ENCODE measurements around the gene KRTAP5-6. TPM values are rescaled to one million over a fixed set of nuclear protein-coding genes. Genes with fewer than 3 reads are reported as not detected.

Gene KRTAP5-6
- polyA plus RNA-seq, 1 donor (not counting 4 experiments of a cell fraction or from before 2014, with no cell fraction given): not detected

GRCh38 chr11:1706634-1707400 lies 9.8 kb downstream of the KRTAP5-6 start:
- Histone ChIP-seq H3K9me3 (ENCODE audit: control insufficient read depth, low read depth, low read length) (no peaks in the 10 kb centered on the region), H2AFZ (ENCODE audit: control insufficient read depth, low read length) (no peak overlapping the region), H3K9me1 (ENCODE audit: control insufficient read depth, extremely low read depth, insufficient read depth, low read length) (no peaks in the 10 kb centered on the region), H4K20me1 (ENCODE audit: control insufficient read depth, extremely low read depth, insufficient read depth, low read length) (no peaks in the 10 kb centered on the region), H3K27ac (ENCODE audit: control insufficient read depth, insufficient read depth, low read length) (no peak overlapping the region), H3K79me2 (ENCODE audit: control insufficient read depth, insufficient read depth, low read length) (no peaks in the 10 kb centered on the region), H3K36me3 (ENCODE audit: control insufficient read depth in 2 of 2, extremely low read depth in 1 of 2, insufficient read depth in 2 of 2, low read length in 2 of 2) (no peaks in the 10 kb centered on the region), H3K4me3 (ENCODE audit: control insufficient read depth in 2 of 3, extremely low read depth in 1 of 3, insufficient read depth in 2 of 3, low read depth in 1 of 3, low read length in 3 of 3) (no peak overlapping the region), H3K27me3 (ENCODE audit: control insufficient read depth, extremely low read depth, insufficient read depth, low read length) (peaks cover 4% of the 10 kb centered on the region), H3K4me2 (ENCODE audit: control insufficient read depth, extremely low read depth, insufficient read depth, low read depth, low read length) (no peak overlapping the region), H3K9ac (ENCODE audit: control insufficient read depth, extremely low read depth, insufficient read depth, low read length) (no peak overlapping the region), H3K4me1 (ENCODE audit: control insufficient read depth, extremely low read depth, insufficient read depth, low read length) (peaks cover 8% of the 10 kb centered on the region)
- dilution Hi-C loops (cut with MboI; ENCODE audit: extremely low pct_ligation_motif_present, low sequenced_read_pairs): no loop called here
- DNase-seq (ENCODE audit: low read depth, low spot score) (no peak), FAIRE-seq (no peak)
- TF ChIP-seq CTCF (optimal IDR thresholded peaks at IDR 0.05 in 1 of 3, IDR thresholded peaks at IDR 0.05 in 1 of 3, conservative IDR thresholded peaks at IDR 0.05 in 1 of 3; ENCODE audit: extremely low read depth in 1 of 3, insufficient read depth in 2 of 3, low read length in 3 of 3) (peak in 2 of 3 experiments; percentile 11 to 48), EZH2 (IDR thresholded peaks at IDR 0.05; ENCODE audit: low read length) (no peak)

GRCh38 chr11:1707751-1708150 lies 10.8 kb downstream of the KRTAP5-6 start:
- H3K4me1 ChIP-seq (ENCODE audit: control insufficient read depth, extremely low read depth, insufficient read depth, low read length): peaks cover 8% of the 10 kb centered on the region
- no peaks in the 10 kb centered on the region for H3K9me1 ChIP-seq (ENCODE audit: control insufficient read depth, extremely low read depth, insufficient read depth, low read length)
- no peak overlapping the region for H3K4me3 ChIP-seq (ENCODE audit: control insufficient read depth in 2 of 3, extremely low read depth in 1 of 3, insufficient read depth in 2 of 3, low read depth in 1 of 3, low read length in 3 of 3)
- H4K20me1 ChIP-seq (ENCODE audit: control insufficient read depth, extremely low read depth, insufficient read depth, low read length): no peaks in the 10 kb centered on the region
- DNase-seq (ENCODE audit: low read depth, low spot score): no peak
- no peaks in the 10 kb centered on the region for H3K36me3 ChIP-seq (ENCODE audit: control insufficient read depth in 2 of 2, extremely low read depth in 1 of 2, insufficient read depth in 2 of 2, low read length in 2 of 2)
- no peak for FAIRE-seq
- no peak overlapping the region for H2AFZ ChIP-seq (ENCODE audit: control insufficient read depth, low read length)
- H3K9ac ChIP-seq (ENCODE audit: control insufficient read depth, extremely low read depth, insufficient read depth, low read length): no peak overlapping the region
- peaks cover 4% of the 10 kb centered on the region for H3K27me3 ChIP-seq (ENCODE audit: control insufficient read depth, extremely low read depth, insufficient read depth, low read length)
- H3K79me2 ChIP-seq (ENCODE audit: control insufficient read depth, insufficient read depth, low read length): no peaks in the 10 kb centered on the region
- dilution Hi-C loops (cut with MboI; ENCODE audit: extremely low pct_ligation_motif_present, low sequenced_read_pairs): no loop called here
- no peak overlapping the region for H3K27ac ChIP-seq (ENCODE audit: control insufficient read depth, insufficient read depth, low read length)
- H3K4me2 ChIP-seq (ENCODE audit: control insufficient read depth, extremely low read depth, insufficient read depth, low read depth, low read length): no peak overlapping the region
- TF ChIP-seq CTCF (optimal IDR thresholded peaks at IDR 0.05 in 1 of 3, IDR thresholded peaks at IDR 0.05 in 1 of 3, conservative IDR thresholded peaks at IDR 0.05 in 1 of 3; ENCODE audit: extremely low read depth in 1 of 3, insufficient read depth in 2 of 3, low read length in 3 of 3): no peak
- TF ChIP-seq EZH2 (IDR thresholded peaks at IDR 0.05; ENCODE audit: low read length): no peak
- no peaks in the 10 kb centered on the region for H3K9me3 ChIP-seq (ENCODE audit: control insufficient read depth, low read depth, low read length)
